HG02938 (cell line): ENCODE results near the gene NUBPL.
"Not testable (repeated sequence)": the region's sequence is repeated elsewhere in the genome, so short reads cannot be mapped to it uniquely, and the experiment has no call there.

ENCODE experiments used
- ATAC-seq: cut with Tn5 transposase; IDR thresholded peaks from one replicate; pipeline ENCODE4 v1.9.1; 2021; ENCODE audit warnings: mild to moderate bottlenecking, moderate library complexity; ENCODE audit not compliant: unreplicated experiment

NUBPL gene

DNA sequence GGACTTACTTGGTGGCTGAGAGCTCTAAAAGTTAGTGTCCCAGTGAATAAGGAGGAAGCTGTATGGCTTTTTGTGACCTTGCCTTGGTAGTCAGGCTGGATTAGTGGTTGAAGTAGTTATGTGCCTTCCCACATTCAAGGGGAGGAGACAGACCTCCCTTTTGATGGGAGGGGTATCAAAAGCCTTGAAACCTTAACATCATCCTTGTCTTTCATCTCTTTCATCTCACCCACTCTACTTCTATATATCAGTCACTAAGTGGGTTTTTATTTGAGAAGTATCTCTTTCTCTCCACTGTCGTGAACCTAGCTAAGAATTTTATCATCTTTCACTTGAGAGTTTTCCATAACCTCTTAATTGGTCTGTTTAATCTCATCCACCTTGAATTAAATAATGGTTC, 15.7 kb downstream of the NUBPL start:
- ATAC-seq, result no peak

DNA sequence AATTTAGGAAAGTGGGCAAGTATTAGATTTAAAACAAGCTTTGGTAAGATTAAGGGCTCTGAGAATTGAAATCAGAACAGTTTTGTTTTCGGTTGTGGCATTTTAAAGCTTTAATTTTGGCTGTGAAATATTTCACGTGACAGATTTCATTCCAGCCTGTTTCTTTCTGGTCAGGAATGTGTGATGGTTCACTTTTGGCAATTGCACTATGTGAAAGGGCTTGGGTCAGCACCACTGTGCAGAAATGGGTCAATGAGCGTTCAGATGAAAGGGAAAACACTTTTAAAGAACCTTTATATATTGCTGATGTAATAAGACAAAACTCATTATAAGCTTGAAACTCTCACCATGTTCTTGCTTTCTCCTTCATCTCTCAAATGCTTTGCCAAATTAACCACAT, 17.1 kb downstream of the NUBPL start:
- no peak for ATAC-seq

DNA sequence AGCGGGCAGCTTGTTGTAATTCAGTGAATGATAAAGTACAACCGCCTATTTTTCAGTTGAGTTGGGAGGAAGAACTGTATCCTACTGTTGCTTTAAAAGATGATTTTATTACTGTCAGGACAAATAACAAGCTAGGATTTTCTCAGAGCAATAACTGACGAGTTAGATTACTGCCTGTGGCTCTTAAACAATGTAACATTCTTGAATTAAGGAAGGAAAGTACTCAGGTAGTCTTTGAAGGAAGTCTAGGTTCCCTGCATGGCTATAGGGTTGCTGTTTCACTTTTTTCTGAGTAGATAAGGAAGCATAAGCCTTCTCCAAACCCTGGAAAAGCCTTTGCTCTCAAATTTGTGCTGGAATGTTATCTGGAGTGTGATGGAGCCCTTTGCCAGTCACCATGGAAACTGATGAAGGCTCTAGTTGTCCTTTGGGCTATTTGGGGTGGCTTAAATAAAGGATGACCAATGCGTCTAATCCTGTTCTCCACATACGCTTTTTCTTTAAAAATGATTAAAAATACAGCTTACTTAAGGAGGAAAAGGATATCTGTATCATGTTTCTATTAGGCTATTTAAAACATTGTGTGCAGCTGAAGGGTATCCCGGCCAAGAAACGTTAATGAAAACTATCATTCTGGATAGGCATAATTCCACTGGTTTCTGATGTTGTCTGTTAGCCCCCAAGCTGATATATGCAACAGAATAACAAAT, 17.7 kb downstream of the NUBPL start:
- ATAC-seq, result no peak

DNA sequence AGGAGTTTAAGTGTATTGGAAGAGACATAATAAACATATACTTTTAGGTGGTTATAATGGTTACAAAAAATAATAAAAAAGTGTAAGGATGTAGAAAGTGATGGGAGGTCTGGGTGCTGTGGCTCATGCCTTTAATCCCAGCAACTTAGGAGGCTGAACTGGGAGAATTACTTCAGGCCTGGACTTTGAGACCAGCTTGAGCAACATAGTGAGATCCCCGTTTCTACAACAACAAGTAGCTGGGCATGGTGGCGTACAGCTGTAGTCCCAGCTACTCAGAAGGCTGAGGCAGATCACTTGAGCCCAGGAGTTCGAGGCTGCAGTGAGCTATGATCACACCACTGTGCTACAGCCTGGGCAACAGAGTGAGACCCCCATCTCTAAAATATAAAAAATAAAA, 19.0 kb downstream of the NUBPL start:
- no peak for ATAC-seq

DNA sequence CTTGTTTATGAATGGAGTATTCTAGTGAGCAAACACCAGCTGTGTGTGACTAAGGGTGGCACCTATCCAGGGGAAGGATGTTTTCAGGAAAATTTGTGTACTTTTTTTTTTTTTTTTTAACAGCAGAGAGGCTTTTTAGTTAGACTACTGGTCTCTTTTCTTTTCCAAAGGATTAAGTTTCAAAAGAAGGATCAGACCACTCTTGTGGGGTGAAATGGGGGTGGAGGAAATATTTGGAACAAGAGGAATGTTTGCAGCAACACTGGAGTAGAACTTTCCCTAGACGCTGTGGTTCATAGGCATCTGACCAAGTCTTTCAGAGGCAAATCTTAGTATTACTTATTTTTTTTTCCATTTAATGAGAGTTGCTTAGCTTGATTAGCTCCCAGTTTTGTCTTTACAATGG, 21.1 kb downstream of the NUBPL start:
- ATAC-seq, result no peak

DNA sequence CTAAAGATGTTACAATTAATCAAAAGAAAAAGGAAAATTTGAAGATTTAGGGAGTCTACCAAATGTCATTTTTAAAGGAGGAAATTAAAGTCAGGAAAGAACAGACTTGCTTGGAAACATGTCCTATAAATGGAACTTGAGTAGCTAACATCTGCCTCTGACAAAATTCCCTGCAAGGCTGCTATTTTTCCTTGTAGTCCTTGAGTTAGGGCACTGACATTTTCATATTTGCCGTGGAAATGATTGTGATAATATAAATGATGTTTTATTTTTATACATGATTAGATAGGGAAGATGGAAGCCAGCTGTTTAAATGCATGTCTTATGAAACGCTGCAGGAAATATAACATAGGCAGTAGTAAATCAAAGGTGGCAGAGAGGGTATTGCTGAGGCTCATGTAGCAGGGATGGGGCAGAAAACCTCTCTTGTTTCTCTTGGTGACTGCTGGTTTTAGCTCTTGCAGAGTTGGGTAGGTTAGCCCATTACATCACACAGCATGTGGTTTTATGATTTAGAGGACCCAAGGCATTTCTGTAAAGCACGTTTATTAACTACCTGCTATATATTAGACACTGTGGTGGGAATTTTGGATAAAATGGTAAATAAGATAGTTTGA, 21.7 kb downstream of the NUBPL start:
- ATAC-seq, result no peak

DNA sequence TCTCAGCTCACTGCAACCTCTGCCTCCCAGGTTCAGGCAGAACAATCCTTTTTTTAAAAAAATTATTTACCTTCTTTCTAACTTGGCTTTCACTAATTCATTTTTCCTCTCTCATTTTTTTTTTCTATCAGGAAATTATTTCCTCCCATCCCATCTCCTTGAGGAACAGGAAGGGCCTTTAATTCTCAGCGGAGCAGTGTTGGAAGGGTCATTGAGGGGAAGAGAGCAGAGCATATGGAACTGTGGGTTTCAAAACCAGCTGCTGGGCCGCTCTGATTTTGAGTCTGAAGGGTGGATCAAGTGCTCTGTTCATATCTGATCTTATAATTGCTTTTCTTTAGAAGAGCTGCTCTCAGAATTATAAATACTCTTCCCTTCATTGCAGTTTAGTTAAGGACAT, 29.0 kb downstream of the NUBPL start:
- ATAC-seq, result no peak

DNA sequence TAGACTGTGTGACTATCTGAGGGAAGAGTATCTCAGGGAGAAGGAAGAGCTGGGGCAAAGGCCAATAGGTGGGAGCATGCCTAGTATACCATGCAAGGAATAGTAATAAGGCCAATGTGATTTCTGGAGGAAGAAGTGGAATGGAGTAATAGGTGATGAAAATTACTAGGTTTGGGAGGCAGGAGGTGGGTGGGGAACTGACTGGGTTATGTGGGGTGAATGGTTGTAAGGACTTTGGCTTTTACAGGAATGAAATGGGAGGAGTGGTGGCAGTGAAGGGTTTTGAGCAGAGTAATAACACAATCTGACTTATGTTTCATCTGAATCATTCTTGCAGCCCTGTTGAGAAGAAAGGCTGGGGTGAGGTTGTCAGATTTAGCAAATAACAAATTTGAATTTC, 30.9 kb downstream of the NUBPL start:
- ATAC-seq, result no peak

DNA sequence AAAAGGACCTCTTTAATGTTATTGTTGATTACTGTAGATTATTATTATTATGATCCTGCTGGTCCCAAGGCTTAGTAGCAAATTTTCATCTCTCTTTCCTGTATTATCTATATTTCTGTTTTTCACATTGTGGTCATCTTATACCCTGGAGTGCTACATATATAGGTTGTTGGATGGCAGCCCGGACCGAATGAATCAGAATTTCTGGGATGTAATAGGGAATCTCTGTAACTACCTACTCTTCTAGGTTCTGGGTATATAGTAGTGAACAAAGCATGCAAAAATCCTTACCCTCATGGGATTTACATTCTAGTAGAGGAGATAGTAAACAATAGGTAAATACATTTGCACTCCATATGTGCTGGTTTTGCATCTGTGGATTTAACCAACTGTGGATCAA, 31.4 kb downstream of the NUBPL start:
- no peak for ATAC-seq

DNA sequence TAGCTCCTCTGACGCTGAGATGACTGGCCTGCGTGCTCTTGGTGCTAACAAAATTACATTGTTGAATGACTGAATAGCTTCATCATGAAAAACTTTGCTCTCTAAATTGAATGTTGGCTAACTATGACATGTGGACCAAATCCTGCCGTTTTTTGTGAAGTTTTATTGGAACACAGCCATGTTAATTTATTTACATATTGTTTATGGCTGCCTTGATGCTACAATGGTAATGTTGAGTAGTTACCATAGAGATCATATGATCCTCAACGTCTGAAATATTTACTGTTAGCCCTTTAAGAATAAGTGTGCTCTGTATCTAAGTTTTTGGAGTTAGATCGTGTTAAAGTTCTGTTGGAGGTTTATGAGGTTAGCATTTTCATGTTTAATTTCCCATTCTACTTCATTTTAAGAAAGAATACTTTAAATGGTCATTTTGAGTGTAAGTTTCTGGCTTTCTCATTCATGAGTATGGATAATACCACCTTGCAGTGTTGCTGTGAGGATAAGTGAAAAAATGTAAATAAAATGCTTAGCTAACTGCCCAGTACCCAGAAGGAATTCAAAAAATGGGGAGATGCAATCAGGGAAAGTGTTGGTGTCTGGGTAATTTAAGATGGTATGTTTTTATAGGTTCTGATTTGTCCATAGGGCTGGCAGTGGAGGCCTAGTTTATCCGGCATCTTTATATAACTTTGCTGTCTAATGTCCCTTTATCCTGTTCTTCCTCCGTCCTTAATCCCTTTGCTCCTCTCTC, 35.3 kb downstream of the NUBPL start:
- no peak for ATAC-seq

DNA sequence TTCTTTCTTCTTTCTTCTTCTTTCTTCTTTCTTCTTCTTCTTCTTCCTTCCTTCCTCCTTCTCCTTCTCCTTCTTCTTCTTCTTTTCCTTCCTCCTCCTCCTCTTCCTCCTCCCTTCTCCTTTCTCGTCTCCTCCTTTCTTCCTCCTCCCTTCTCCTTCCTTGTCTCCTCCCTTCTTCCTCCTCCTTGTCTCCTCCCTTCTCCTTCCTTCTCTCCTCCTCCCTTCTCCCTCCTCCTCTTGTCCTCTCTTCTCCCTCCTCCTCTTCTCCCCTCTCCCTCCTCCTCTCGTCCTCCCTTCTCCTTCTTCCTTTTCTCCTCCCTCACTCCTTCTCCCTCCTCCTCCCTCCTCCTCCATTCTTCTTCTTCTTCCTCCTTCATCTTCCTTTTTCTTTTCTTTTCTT, 44.5 kb downstream of the NUBPL start:
- no peak for ATAC-seq

DNA sequence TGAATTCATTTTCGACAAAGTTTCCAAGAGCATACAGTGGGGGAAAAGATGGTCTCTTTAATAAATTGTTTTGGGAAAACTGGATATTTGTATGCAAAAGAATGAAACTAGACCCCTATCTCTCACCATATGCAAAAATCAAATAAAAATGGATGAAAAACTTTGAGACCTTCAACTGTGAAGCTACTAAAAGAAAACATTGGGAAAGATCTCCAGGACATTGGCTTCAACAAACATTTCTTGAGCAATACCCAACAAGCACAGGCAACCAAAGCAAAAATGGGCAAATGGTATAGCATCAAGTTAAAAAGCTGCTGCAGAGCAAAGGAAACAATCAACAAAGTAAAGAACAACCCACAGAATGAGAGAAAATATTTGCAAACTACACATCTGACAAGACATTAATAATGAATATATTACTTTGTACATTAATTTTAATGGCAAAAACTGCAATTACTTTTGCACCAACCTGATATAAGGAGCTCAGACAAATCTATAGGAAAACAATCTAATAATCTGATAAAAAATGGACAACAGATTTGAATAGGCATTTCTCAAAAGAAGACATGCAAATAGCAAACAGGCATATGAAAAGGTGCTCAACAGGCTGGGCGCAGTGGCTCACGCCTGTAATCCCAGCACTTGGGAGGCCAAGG, 50.7 kb downstream of the NUBPL start:
- ATAC-seq, result no peak

DNA sequence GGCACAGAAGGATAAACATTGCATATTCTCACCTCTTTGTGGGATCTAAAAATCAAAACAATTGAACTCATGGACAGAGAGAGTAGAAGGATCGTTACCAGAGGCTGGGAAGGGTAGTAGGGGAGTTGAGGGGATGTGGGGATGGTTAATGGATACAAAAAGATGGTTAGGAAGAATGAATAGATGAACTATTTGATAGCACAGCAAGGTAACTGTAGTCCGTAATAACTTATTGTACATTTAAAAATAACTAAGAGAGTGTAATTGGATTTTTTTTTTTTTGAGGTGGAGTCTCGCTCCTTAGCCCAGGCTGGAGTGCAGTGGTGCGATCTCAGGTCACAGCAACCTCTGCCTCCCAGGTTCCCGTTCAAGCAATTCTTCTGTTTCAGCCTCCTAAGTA, 52.0 kb downstream of the NUBPL start:
- no peak for ATAC-seq

DNA sequence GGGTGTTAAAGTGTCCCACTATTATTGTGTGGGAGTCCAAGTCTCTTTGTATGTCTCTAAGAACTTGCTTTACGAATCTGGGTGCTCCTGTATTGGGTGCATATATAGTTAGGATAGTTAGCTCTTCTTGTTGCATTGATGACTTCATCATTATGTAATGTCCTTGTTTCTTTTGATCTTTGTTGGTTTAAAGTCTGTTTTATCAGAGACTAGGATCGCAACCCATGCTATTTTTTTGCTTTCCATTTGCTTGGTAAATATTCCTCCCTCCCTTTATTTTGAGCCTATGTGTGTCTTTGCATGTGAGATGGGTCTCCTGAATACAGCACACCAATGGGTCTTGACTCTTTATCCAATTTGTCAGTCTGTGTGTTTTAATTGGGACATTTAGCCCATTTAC, 57.7 kb downstream of the NUBPL start:
- ATAC-seq, result not testable (repeated sequence)

DNA sequence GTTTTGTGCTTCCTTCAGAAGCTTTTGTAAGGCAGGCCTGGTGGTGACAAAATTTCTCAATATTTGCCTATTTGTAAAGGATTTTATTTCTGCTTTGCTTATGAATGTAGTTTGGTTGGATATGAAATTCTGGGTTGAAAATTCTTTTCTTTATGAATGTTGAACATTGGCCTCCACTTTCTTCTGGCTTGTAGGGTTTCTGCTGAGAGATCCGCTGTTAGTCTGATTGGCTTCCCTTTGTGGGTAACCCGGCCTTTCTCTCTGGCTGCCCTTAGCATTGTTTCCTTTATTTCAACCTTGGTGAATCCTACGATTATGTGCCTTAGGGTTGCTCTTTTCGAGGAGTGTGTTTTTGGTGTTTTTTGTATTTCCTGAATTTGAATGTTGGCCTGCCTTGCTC, 58.2 kb downstream of the NUBPL start:
- no peak for ATAC-seq

DNA sequence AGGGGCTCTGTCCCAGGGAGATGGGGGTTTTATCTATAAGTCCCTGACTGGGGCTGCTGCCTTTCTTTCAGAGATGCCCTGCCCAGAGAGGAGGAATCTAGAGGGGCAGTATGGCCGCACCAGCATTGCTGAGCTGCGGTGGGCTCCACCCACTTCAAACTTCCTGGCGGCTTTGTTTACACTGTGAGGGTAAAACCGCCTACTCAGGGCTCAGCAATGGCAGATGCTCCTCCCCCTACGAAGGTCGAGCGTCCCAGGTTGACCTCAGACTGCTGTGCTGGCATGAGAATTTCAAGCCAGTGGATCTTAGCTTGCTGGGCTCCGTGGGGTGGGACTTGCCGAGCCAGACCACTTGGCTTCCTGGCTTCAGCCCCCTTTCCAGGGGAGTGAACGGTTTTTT, 59.7 kb downstream of the NUBPL start:
- not testable (repeated sequence) for ATAC-seq

DNA sequence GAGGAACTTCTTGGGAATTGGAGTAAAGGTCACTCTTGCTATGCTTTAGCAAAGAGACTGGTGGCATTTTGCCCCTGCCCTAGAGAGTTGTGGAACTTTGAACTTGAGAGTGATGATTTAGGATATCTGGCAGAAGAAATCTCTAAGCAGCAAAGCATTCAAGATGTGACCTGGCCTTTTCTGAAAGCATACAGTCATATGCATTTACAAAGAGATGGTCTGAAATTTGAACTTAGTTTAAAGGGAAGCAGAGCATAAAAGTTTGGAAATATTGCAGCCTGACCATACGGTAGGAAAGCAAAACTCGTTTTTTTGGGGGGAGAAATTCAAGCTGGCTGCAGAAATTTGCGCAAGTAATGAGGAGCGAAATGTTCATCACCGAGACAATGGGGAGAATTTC, 60.9 kb downstream of the NUBPL start:
- ATAC-seq, result no peak

DNA sequence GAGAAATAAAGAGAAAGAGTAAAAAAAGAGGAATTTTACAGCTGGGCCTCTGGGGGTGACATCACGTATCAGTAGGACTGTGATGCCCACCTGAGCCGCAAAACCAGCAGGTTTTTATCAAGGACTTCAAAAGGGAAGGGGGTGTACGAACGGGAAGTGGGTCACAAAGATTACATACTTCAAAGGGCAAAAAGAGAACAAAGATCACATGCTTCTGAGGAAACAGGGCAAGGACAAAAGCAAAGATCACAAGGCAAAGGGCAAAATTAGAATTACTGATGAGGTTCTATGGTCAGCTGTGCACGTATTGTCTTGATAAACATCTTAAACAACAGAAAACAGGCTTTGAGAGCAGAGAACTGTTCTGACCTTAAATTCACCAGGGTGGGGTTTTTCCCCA, 91.7 kb downstream of the NUBPL start:
- ATAC-seq, result not testable (repeated sequence)

DNA sequence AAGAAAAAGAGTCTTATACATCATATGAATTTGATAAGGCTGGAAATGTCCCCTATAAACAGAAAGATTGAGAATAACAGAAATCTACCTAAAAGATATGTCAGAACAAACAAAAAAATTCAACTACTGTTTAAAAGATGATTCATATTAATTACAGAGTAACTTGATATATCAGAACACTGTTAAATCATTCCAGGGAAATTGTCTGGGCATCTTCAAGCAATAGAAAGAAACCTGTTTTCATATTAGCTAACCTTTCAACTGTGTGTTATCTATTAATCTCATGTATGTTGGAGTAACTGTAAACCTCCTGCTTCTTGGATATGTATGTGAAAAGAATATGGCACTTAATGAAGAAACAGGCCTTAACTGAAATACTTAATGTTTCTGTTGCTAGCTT, 96.7 kb downstream of the NUBPL start:
- ATAC-seq, result no peak

DNA sequence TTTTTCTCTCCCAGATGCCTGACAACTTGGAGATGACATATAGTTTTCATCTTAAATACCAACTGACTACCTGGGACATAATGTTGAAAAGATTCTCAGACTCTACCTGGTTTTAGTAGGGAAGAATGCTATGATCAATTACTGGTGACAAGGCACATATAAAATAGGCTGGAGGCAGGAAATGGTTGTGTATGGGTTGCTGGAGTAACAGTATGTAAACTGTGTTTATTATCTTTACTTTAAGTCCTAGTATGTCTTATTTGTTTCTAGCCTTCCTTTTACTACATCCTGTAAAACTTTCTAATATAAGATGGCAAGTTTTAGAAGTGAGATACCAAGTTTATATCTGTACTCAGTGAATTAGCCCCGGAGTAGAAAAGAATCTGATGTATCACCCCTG, 98.1 kb downstream of the NUBPL start:
- ATAC-seq, result no peak

DNA sequence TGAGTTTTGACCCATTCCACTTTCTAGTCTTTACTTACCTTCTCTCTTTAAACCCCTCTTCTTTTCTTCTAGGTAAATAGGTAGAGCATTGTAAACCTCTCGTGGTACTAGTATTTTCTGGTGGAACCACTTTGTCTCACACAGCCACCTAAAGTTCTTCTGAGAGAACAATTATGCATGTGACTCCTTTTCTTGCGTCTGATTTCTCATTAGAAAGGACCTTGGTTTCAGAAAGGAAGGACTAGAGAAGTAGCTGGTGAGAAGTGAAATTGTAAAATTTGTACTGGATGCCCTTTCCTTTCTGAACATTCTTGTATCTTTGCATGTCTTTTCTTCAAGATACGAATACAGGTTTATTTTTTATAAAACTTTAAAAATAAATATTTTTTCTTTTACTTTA, 99.0 kb downstream of the NUBPL start:
- no peak for ATAC-seq

DNA sequence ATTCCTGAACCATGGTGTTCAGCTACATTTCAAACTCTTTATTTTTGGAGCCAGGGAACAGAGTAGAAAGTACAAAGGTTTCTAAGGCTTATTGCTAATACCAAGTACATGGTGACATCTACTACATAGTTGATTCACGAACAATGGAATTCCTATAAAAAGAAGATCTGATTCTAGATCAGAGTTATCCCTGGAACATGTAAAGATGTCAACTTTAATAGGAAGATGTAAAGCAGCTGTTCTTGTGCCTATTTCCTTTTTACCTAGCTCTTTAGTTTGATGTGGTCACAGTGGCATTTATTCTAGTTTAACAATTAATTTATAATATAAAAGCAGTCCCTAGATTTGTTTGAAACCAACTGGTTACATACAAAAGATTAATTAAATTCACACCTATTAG, 99.5 kb downstream of the NUBPL start:
- ATAC-seq, result no peak
